ENCODE data around the gene CASKIN1.

CASKIN1 gene

DNA sequence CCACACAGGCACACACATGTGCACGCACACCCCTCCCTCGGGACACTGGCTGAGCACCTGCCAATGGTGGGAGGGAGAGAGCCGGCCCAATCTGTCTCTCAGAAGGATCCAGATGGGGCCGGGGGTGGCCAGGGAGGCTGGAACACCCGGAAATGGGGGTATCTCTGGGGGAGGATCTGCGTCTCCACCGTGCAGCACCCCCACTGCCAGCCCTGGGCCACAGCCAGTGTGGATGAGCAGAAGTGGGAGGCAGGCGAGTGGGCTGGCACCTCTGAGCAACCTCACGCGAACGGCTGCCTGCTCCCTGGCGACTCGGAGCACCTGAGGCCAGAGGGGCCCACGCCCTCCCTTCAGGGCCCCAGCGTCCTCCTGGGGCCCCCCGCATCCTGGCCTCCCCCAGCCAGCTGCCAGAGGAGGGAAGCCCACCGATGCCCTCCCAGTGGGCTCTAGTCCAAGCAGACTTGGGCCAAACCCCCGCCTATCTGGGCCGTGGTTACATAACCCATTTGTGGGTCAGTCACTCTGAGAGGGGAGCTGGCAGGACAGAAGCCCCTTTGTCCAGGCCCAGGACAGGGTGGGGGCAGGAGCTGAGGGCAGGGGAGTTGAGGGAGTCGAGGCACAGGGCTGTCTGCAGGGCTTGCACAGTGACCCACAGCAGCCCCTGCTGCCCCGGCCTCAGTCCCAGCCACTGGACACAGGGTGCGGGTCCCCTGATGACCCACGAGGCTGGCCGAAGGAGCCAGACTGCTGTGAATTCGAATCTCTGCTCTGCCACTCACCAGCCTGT is 5.6 kb downstream of the CASKIN1 start:
- no peak for FAIRE-seq

DNA sequence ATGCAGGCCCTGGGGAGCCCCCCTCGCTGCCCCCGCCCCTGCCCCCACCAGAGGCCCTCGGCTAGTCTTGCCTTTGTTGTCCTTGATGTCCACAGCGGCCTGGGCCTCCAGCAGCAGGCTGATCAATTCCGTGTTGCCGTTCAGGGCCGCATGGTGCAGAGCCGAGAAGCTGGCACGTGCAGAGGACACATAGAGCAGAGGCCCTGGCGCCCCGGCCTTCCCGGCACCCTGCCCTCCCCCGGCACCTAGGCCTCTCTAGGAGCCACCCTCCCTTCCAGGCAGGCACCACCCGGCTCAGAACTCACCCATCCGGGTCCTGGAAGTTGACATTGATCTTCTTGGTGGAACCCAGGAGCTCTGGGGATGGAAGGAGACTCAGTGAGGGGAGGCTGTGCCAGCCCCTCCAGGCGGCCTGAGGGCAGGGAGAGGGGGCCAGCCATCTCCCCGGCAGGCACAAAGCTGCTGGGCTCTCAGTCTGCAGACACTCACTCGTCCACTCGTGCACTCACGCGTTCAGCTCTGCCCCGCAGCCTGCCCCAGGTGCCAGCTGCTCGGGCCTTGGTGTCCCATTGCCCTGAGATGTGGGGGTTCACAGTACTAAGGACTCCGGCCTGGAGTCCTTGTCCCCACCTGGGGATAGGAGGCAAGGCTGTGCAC is 6.3 kb downstream of the CASKIN1 start:
- no peak for FAIRE-seq

DNA sequence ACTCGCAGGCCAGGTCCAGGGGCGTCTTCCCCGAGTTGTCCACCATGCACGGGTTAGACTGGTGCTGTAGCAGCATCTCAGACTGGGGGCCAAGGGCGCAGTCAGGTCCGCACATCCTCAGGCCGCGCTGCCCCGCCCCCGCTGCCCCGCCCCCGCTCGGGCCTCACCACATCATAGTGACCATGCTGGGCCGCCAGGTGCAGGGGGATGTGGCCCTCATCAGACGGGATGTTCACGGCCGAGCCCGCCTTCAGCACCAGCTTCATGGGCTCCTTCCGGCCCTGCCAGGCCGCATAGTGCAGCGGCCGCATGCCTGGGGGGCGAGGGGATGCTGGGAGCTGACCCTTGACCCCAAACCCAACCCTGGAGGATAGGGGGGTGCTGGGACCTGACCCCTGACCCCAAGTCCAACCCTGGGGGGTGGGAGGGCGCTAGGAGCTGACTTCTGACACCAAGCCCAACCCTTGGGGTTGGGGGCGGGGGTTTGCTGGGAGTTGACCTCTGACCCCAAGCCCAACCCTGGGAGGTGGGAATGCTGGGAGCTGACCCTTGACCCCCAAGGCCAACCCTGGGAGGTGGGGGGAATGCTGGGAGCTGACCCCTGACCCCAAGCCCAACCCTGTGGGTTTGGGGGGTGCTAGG is 7.0 kb downstream of the CASKIN1 start:
- FAIRE-seq = no peak

DNA sequence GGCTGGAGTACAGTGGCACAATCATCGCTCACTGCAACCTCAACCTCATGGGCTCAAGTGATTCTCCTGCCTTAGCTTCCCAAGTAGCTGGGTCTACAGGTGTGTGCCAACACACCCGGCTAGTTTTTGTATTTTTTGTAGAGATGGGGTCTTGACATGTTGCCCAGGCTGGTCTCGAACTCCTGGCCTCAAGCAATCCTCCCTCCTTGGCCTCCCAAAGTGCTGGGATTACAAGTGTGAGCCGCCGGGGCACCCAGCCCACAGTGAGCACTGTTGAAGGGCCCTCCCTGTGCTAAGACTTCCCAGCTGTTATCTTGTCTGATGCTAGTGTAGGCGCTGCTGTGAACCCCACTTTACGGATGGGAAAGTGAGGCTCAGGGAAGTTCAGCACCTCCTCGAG is 8.0 kb downstream of the CASKIN1 start:
- no peak for FAIRE-seq

DNA sequence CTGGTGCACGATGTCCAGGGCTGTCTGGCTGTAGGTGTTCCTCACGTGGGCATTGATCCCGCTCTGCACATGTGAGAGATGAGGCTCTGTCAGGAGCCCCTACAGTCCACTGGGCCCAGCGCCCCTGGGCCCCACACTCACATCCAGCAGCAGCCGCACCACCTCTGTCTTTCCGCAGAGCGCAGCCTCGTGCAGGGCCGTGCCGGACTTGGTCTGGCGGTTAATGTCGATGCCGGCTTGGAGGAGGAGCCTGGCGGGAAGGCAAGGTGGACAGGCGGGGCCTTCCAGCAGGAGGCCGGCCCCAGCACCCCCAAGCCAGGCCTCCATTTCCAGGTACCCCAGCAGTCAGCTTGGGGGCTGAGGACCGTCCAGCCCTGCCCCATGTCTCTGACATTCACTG is 9.2 kb downstream of the CASKIN1 start:
- no peak for FAIRE-seq

DNA sequence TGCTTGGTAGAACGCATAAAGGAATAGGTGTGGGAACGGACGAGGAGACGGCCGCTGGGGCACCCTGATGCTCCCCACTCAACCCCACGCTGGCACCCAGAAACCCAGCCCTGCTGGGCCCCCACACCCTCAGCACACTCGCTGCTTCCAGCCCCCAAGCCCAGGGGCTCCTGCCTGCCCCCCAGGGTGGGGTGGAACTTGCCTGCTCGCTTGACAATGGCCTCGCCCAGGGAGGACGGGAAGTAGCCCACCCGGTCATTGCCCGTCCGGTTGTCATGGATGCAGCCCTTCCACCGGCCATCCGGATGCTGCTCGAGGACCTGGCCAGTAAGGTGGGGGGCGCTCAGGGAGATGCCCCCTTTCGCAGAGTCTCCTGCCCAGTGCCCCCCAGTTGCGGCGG is 9.9 kb downstream of the CASKIN1 start:
- FAIRE-seq = no peak

DNA sequence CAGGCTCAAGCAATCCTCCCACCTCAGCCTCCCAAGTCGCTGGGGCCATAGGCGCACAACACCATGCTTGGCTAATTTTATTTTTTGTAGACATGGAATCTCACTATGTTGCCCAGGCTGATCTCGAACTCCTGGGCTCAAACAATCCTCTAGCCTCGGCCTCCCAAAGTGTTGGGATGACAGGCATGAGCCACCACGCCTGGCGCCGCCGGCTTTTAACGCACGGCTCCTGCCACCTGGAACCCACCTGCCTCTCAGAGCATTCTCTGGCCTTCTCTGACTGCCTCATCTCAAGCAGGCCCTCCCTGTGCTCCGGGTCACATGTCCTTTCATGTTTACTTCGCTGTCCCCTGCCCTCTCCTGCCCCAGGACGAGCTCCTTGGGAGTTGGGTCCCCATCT is 10.3 kb downstream of the CASKIN1 start:
- no peak for FAIRE-seq

DNA sequence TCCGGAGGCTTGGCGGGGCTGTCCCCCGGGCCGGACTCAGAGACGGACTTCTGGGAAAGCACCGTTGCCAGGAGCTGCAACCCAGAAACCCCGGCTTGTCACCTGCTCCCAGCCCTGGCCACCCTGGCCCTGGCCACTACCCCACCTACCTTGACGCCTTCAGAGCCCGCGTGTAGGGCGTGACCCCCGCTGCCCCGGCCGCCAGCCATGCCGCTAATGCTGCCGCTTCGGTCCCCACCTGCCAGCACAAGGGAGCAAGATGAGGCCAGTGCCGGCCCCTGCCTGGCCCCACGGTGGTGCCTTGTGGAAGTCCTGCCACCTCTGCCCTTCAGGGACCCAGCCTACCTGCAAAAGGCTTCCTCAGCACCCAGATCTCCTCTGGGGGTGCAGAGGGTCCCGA is 11.4 kb downstream of the CASKIN1 start:
- FAIRE-seq = no peak

DNA sequence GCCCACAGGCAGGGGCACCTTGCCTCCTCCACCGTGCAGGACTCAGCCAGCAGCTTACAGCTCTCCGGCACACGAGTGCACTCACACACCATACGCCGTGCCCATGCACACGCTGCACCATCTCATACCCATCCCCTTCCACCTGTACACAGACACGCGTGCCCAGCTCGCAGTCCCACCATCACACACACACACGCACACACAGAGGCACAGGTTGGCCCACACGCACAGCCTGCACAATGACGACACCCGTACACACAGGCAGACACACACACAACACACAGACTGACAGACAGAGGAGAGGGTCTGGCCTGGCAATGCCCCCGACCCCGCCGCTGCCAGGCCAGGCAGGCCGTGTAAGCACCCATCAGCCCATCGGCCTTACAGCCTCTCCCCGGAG is 12.1 kb downstream of the CASKIN1 start:
- FAIRE-seq = no peak

DNA sequence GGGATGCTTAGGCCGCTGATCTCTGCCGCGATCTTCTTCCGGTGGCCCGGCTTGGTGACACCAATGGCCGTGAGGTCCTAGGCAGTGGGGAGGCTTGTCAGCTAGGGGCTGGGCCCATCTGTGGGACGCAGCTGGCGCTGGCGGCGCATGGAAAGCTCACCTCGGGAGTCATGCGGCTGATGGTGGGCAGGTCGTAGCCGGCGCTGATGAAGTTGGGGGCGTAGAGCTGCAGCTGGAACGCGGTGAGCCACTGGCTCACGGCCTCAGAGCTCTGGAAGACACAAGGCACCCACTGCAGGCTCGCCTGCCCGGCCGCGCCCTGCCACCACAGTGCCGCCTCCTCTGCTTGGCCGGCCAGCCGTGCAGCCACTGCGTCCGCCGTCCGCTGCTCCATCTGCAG is 12.7 kb downstream of the CASKIN1 start:
- no peak for FAIRE-seq

DNA sequence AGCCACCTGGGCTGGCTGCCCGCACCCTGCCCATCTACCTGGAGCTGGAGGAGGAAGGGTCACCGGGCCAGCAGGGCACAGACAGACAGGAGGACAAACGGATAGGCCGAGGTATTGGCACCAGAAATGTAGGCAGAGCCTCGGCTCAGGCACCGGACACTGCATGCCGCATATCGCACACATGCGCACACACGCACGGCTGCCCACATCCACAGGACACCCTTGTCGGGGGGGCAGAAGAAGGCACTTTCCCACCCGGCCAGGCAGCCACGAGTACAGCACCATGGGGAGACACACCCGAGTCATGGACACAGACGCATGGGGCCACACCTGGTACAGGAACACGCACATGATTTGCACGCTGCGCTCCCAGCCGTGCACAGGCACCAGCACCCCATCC is 14.5 kb downstream of the CASKIN1 start:
- FAIRE-seq = no peak

DNA sequence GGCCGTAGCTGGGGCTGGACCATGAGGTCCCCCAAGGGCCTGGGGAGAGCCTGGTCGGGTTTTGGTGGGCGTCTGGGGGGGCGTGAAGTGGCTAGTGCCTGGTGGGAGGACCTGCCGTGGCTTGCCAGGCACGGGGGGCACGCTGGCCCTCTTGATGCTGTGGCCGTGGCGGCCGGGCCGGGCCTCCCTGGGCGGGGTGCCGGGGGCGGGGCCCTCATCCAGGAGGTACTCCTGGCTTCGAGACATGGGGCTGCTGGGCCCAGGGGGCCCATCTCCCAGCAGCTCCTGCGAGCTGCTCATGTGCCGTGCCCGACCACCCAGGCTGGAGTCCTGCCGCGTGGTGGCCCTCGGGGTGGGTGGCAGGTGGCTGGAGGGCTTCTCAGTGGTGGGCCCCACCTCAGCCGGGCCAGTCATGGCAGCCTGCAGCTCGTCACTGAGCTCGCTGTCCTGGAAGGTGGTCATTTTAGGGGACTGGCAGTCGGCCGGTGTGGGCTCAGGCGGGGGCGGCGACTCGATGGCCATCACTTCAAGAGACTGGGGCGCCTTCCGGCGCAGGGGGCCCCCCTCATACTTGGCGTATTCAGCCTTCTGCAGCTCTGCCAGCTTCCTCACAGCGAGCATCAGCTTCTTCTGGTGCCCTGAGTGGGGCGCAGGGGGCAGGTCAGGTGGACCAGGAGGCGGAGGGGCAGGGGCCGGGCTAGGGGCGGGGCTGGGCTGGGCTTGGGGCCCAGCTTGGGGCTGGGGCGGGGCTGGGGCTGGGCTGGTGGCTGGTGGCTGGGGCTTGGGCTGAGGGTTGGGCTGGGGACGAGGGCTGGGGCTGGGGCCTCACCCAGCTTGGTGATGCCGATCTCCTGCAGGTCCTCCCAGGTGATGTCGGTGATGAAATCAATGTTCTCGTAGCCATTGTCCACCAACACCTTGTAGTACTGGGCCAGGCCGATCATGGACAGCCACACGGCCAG is 15.2 kb downstream of the CASKIN1 start:
- no peak for FAIRE-seq

DNA sequence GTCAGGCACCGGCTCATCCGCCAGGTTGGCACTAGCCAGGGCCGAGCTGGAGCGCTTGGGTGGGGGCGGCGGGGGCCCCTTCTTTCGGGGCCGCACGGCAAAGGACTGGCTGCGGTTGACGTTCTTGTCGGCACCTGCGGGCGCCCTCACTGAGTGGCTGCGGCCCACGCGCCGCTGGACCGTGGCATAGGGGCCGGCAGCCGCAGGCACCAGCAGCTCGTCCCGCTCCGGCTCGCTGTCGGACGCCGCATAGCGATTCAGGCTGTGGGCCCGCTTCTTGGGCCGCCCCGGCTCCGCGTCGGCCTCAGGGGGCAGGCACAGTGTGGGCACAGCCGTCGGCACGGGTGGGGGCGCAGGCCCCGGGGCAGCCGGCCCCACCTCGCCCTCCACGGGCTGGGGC is 15.9 kb downstream of the CASKIN1 start:
- FAIRE-seq = no peak

DNA sequence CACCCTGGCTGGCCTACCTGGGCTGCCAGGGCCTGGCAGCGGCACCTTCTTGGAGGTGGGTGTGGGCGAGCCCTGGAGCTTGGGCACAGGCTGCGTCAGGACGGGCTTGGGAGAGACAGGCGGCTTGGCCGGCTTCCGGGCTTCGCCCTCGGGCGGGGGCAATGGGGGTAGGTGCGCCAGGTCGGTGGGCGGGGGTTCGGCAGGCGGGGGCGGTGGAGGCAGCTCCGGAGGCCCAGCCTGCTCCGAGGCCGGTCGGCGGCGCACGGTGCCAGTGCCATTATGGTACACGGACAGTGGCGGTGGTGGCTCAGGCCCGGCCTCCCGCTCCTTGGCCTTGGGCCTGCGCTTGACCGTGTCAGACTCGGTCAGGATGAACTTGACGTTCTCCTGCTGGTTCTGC is 16.8 kb downstream of the CASKIN1 start:
- no peak for FAIRE-seq

DNA sequence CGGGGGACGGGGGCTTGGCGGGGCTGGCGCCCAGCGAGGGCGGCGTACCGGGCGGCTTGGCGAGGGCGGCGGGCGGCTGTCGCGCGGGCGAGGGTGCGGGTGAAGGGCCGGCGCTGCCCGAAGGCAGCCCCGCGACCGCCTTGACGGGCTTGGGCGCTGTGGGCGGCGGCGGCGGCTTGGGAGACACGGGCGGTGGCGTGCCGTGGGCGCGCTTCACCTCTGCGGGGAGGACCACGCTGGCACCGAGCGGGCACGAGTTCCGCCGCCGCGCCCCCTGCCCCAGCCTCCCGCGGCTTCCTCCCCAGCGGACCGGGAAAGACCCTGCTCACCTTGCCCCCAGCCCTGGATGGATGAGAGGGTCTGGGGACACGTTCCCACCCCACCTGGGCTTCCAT is 17.3 kb downstream of the CASKIN1 start:
- no peak for FAIRE-seq

DNA sequence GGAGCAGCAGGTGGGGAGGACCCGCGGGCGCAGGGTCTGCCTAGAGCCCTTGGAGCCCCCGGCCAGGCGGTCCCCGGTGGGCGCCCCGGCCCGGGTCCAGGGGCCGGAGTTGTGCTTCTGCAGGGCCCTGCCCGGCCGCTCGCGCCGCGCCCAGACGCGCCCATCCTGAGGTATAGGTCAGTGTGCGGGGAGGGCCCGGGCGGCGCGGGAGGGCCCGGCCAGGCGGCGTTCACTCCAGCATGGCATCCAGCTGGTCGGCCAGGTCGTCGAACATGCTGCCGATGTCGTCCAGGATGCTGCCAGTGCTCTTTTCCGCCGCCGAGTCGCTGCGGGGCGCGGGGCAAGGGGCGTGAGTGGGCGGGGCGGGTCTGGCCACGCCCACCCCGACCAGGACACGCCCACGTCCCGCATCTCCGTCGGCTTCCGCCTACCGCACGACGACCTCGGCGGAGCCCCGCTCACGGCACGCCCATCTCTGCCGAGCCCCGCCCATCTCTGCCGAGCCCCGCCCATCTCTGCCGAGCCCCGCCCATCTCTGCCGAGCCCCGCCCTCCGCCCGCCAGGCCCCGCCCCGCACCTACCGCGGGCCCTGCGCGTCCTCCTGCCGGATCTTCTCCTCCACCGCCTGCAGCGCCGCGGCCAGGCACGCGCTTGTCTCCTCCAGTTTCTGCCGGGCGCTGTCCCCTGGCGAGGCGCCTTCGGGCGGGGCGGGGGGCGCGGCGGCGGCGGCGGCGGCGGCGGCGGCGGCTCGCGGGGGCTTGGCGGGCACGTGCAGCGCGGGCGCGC is 17.9 kb downstream of the CASKIN1 start:
- FAIRE-seq = no peak

DNA sequence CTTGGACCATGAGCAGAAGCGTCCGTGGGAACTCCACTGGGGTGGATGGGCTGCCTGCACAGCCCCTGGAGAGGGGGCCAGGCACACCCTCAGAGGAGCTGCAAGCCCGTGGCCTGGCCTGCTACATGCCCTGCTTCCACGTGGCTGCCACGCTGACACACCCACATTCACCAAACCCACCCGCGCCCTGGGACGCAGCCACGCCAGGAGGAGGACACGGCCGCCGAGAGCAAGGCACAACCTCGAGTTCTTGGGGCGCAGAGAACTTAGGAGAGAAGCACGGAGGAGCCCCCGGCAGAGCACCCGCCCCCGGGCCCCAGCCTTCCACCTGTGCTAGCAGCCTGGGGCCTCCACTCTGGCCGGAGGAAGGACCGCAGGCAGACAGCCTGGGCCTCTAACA is 18.8 kb downstream of the CASKIN1 start:
- no peak for FAIRE-seq

DNA sequence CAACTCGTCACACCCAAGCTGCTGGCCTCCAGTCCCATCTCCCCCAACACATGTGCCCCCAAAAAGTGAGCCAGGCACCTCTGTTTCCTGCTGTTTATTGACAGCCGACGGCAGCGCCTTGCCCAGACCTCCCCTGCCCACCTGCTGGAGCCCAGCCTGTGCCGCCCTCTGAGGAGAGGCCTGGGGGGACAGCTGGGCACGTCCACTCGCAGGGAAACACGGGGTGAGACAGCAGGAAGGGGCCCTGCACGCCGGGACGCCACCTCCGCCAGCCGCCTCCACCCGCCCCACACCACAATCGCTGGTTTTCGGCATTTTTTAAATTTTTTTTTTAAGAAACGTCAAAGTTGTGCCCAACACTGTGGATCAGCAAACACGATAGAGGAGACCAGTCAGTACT is 19.3 kb downstream of the CASKIN1 start:
- FAIRE-seq = no peak

DNA sequence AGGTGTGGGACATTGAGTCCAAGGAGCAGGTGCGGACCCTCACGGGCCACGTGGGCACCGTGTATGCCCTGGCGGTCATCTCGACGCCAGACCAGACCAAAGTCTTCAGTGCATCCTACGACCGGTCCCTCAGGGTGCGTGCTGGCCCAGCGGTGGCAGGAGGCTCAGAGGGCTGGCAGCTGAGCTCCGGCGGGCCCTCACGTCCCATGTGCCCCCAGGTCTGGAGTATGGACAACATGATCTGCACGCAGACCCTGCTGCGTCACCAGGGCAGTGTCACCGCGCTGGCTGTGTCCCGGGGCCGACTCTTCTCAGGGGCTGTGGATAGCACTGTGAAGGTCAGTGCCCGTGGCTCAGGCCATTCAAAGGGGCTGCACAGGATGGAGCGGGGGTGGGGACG is 20.4 kb downstream of the CASKIN1 start:
- FAIRE-seq = no peak

DNA sequence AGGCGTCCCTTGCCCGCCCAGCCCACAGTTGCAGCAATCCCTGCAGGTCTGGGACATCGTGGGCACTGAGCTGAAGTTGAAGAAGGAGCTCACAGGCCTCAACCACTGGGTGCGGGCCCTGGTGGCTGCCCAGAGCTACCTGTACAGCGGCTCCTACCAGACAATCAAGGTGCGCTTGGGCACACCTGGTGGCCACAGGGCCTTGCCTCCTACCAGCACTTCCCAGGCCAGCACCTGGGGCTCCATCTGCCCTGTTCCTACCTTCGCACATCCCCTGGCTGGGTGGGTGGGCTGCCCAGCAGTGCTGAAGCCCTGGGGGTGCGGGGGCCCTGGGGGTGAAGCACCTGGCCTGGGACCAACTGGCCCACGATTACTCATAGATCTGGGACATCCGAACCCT is 21.0 kb downstream of the CASKIN1 start:
- no peak for FAIRE-seq

DNA sequence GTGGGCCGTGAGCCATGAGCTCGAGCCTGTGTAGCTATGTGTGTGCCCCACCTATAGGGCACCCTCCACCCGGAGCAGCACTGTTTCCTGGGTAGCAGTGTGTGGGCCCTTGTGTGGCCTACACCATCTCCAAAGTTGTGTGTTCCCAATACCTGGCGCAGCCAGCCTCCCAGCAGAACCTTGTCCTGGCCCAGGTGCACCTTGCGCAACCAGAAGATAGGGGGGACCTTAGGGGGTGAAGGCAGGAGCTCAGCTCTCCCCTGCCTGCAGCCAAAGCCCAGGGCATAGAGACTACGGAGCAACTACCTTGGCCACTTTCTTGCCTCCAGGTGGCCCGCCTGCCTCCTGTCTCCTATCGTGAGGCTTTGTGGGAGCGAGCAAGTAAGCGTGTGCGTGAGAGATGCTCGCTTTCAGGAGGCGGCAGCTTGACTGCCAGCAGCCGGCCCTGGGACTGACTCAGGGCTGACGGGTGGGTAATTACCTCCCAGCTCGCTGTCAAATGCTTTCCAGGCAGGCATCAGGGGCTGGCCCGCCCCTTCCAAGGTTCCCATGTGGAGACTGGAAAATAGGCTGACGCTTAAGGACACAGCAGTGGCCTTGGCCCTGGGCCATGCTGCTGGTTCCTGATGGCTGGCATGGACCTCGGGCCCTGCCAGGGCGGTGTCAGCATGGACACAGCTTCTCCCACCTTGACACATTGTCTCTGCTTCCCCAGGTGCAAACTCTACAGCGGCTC is 21.8 kb downstream of the CASKIN1 start:
- no peak for FAIRE-seq

DNA sequence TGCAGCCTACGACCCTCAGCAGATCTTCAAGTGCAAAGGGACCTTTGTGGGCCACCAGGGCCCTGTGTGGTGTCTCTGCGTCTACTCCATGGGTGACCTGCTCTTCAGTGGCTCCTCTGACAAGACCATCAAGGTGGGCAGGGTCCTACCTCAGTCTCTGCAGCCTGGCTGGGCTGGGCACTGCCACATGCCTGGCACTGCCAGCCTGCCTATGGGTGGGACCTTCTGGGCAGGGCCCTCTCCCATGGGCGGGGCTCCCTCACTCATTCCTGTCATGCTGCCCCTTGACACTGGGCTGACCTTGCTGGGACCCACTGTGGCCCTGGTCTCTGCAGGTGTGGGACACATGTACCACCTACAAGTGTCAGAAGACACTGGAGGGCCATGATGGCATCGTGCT is 22.5 kb downstream of the CASKIN1 start:
- no peak for FAIRE-seq
